GM21723 (cell line): ENCODE results near the gene ACER3.
"Not testable (repeated sequence)": the region's sequence is repeated elsewhere in the genome, so short reads cannot be mapped to it uniquely, and the experiment has no call there.

Experiments
- ATAC-seq: cut with Tn5 transposase; IDR thresholded peaks from one replicate; pipeline ENCODE4 v1.9.1; 2021; ENCODE audit warnings: mild to moderate bottlenecking, moderate library complexity; ENCODE audit not compliant: unreplicated experiment

The ACER3 gene

GRCh38 chr11:76836613-76837291 is 24.0 kb upstream of the ACER3 start:
- ATAC-seq = no peak

DNA sequence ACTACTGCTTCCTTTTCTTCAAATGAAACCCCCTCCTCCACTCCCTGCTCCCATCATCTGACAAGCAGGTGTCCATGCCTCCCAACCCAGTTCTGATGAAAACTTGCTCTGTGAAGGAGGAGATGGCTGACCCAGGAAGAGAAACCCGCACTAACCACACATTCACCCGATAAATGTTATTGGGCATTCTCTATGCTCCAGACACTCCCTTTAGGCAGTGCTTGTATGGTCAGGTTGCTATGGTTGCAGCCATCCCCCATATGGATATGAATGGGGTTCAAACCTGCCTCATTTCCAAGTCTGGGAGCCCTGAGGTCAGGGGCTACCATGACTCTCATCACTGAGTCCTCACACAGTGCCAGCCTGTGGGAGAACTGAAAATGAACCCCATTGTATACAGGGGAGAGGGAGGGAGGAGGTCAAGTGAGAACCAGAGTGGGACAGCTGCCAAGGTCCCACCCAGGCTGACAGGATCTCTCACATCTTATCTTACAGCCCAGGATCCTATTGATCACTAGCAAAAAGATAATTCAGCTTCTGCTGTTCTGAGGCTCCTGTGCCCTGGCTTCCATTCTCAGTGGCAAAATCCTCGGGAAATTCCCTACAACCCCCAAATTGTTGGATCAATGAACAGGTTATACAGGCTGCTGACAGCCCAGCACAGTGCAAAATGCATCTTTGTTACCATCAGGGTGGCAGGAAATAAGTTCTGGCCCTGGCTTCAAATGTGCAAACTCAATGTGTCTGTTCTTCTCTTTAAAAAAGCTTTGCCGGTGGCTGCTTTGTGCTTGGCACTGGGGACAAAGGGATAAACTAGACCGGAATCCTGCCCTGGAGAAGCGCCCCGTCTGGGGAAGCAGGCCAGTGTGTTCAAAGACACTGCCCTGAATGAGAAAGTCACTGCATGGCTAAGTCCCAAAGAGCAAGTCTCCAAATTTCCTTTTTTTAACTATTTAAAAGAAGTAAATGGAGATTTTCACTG is 22.7 kb upstream of the ACER3 start:
- ATAC-seq = no peak

DNA sequence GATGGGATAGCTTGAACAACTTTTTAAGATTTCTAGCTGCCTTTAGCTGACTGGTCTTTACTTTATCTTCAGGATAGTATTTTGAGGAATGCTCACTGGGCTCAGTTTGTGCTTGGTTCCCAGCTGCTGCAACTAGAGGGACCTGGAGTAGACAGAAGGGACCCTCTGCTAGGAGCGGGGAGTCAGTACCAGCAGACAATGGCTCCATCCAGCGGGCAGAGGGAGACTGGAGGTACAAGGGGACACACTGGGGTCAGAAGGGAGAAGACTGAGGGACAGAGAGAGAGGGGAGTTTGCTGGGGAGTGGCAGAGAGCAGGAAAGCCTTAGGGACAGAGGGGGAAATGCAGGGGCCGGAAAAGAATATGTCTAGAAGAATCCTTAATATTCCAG is 22.0 kb upstream of the ACER3 start:
- no peak for ATAC-seq

GRCh38 chr11:76839311-76839710 is 21.4 kb upstream of the ACER3 start:
- ATAC-seq = no peak

- no peak for ATAC-seq
Measured at GRCh38 chr11:76841923-76842452, 18.7 kb upstream of the ACER3 start.

DNA sequence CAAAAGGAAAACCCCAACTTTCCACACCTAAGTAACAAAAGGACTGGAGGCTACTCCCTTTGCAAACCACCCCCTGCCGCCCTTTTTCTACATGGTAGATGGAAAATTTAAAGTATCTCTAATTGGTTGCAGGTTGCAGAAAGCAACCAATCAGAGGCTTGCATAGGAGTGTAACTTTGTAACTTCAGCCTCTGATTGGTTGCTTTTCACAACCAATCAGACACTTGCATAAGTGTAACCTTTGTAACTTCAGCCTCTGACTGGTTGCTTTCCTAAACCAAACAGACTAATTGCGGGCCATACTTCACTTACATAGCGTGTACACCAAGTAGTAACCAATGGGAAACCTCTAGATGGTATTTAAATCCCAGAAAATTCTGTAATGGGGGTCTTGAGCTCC is 16.8 kb upstream of the ACER3 start:
- ATAC-seq = no peak

DNA sequence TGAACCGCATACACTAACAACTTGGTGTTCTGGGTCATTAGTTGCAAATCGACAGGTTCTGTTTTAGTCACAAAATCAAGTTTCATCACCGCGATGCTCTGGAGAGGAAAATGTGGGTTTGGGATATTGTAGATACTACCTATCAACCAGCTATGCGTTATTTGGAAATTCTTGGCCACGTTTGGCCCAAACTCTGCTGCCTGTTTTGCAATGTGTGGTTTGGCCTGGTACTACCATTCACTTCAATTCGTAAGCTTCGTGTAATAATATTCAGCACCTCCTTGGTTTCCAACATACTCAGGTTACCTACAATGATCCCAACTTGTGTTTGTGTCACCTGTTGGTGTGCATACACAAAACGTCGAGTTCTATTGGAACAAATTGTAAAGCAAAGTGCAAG is 16.2 kb upstream of the ACER3 start:
- no peak for ATAC-seq

DNA sequence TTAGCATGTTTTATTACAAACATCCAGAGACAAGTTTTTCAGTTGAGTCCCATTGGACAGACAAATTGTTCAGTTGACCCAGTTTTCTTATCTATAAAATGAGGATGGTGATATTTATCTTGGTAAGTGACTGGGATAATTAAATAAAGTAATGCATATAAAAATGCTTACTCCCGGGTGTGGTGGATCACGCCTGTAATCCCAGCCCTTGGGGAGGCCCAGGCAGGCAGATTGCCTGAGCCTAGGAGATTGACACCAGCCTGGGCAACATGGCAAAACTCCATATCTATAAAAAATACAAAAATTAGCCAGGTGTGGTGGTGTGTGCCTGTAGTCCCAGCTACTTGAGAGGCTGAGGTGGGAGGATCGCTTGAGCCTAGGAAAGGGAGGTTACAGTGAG is 15.6 kb upstream of the ACER3 start:
- ATAC-seq = no peak

GRCh38 chr11:76846441-76846840 is 14.3 kb upstream of the ACER3 start:
- no peak for ATAC-seq

- ATAC-seq = no peak
Measured at GRCh38 chr11:76849376-76849775, 11.3 kb upstream of the ACER3 start.

- no peak for ATAC-seq
Measured at GRCh38 chr11:76850130-76850529, 10.6 kb upstream of the ACER3 start.

- ATAC-seq = no peak
Measured at GRCh38 chr11:76850815-76851214, 9.9 kb upstream of the ACER3 start.

GRCh38 chr11:76854709-76855108 is 6.0 kb upstream of the ACER3 start:
- no peak for ATAC-seq

DNA sequence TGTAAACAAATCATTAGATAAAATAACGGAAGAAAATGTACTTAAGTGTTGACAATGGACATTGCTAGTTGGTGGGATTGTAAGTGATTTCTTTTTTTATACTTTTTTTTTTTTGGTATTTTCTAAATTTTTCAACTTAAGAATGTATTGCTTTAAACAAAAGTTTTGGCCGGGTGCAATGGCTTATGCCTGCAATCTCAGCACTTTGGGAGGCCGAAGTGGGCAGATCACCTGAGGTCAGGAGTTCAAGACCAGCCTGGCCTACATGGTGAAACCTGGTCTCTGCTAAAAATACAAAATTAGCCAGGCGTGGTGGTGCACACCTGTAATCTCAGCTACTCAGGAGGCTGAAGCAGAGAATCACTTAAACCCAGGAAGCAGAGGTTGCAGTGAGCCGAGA is 5.0 kb upstream of the ACER3 start:
- not testable (repeated sequence) for ATAC-seq

DNA sequence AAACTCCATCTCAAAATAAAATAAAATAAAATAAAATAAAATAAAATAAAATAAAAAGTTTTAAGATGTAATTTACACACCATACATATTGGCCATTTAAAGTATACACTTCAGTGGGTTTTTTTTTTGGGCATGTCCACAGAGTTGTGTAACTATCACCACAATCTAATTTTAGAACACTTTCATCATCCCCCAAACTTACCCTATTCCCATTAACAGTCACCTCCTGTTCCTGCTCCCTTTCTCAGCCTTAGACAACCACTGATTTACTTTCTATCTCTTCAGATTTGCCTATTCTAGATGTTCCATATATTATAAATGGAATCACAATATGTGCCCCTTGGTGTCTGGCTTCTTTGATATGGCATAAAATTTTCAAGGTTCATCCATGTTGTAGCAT is 4.6 kb upstream of the ACER3 start:
- ATAC-seq = no peak

- no peak for ATAC-seq
Measured at GRCh38 chr11:76856571-76856970, 4.1 kb upstream of the ACER3 start.

DNA sequence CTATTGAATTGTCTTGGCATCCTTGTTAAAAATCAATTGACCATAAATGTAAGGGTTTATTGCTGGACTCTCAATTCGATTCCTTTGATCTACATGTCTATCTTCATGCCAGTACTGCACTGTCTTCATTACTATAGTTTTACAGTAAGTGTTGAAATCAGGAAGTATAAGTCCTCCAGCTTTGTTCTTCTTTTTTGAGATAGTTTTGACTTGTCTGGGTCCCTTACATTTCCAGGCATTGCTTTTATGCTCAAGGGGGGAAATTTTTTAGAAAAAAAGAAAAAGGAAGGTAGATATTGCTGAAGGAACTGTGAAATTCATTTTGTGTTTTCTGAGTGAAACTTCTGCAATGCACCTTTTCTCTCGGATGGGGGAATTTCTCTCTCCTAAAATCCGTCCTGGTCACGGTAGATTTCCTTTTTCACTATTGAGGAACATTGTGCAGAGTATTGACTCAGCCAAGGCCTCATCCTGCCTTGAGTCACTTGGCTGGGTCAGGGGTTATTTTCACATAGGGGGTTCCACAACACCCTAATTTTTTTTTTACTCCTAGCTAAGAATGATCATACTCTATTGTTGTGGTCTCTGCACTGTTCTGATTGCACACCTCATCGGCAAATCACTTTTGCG is 2.8 kb upstream of the ACER3 start:
- ATAC-seq = no peak

GRCh38 chr11:76859708-76860227 is 950 bp upstream of the ACER3 start:
- no peak for ATAC-seq

DNA sequence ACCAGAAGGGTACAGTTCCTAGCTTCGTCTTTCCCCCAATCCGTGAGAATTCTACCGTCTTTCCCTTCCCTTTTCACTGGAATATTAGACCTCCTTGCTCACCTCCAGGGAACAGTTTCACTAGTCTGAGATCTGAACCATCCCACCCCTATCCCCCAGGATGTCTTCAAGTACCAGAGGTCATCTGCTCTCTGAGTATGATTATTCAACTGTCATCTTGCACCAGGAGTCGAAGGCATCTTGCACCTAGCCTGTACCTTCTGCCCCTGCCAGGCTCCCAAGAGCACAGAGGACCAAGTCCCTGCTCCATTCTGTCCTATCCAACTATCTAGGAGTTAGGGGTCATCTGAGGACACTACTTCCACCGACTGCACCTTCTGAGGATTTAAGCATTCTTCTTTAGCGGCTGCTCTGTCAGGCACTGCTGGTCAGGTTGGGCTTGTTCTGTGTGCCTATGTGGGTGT is 804 bp downstream of the ACER3 start:
- no peak for ATAC-seq

DNA sequence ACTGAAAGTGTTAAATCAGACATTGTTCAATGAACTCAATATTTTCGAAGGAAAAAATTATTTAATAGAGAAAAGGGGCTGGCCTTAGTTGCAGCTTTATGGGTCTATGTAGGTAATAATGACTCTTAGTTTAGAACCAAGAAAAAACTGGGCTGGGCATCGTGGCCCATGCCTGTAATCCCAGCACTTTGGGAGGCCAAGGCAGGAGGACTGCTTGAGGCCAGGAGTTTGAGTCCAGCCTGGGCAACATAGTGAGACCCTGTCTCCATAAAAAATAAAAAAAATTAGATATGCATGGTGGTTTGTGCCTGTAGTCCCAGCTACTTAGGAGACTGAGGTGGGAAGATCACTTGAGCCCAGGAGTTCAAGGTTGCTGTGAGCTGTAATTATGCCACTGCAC is 2.1 kb downstream of the ACER3 start:
- ATAC-seq = not testable (repeated sequence)

DNA sequence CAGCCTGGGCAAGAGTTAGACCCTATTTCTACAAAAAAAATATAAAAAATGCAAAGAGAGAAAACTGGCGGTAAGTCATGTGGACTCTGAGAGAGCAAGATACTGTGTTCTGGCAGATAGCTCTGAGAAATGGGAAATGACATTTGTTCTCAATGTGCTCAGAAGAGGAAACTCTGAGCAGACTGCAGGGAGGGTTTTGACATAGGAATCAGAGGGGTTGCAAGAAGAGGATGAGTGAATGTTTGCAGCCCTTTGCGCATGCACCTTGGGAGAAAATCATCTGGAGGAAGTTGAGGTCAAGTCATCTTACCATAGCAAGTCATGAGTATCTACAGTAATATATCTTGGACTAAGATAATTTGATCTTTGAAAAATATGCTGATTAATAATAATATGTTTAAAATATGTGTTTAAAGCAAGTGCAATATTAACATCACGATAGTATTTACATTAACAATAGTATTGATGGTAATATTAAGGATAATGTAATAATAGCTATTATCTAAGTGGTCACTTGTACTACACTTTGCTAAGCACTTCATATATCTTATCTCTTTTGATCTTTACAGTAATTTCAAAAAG is 2.6 kb downstream of the ACER3 start:
- ATAC-seq = no peak
